Erythroblast (primary cell): ENCODE data around the gene CDHR3.

ENCODE experiments used
- GATA1 ChIP-seq: IDR thresholded peaks from 2 replicates; pipeline ENCODE4 v1.6.1; 2011; ENCODE audit warnings: low read depth, mild to moderate bottlenecking, control low read depth, low read length, moderate library complexity
- POLR2A ChIP-seq: IDR thresholded peaks from 2 replicates; pipeline ENCODE4 v1.6.1; 2011; ENCODE audit warnings: mild to moderate bottlenecking, low read length

- TF ChIP-seq POLR2A (no peak), GATA1 (no peak)
Observed at GRCh38 chr7:106035568-106035967, 72.5 kb downstream of the CDHR3 start.
